MM.1S (cell line): Measurements from ENCODE around the gene SDCCAG8.

Experiments
- DNase-seq: peaks from one replicate; pipeline ENCODE4 v3.0.0-alpha.2; 2015
- H2AFZ ChIP-seq: fragments of 300-600 bp; sonication (generic); 2 replicates; pipeline ENCODE4 v1.6.0; 2016; ENCODE audit warnings: antibody characterized with exemption, low read length
- H3F3A ChIP-seq: fragments of 300-600 bp; sonication (generic); 2 replicates; pipeline ENCODE4 v1.6.1; 2016; ENCODE audit warnings: mild to moderate bottlenecking, antibody characterized with exemption, low read length, moderate library complexity, mixed read lengths; ENCODE audit not compliant: insufficient read depth
- H3K27ac ChIP-seq: fragments of 300-600 bp; sonication (generic); 2 replicates; pipeline ENCODE4 v1.5.1; 2016; ENCODE audit warnings: mild to moderate bottlenecking, low read length
- H3K27me3 ChIP-seq: fragments of 300-600 bp; sonication (generic); replicated peaks from 2 replicates; pipeline ENCODE4 v1.6.0; 2016; ENCODE audit warnings: low read length; ENCODE audit not compliant: insufficient read depth
- H3K36me3 ChIP-seq: fragments of 300-600 bp; sonication (generic); replicated peaks from 2 replicates; pipeline ENCODE4 v1.6.1; 2016; ENCODE audit warnings: mild to moderate bottlenecking, low read length, mixed read lengths; ENCODE audit not compliant: insufficient read depth
- H3K4me1 ChIP-seq: fragments of 300-600 bp; sonication (generic); 2 replicates; pipeline ENCODE4 v1.6.1; 2016; ENCODE audit warnings: low read length, mixed read lengths
- H3K4me2 ChIP-seq: fragments of 300-600 bp; sonication (generic); 2 replicates; pipeline ENCODE4 v1.6.0; 2016; ENCODE audit warnings: low read depth, low read length
- H3K4me3 ChIP-seq: fragments of 300-600 bp; sonication (generic); 2 replicates; pipeline ENCODE4 v1.5.1; 2016; ENCODE audit warnings: low read length, mixed read lengths
- H3K79me2 ChIP-seq: fragments of 300-600 bp; sonication (generic); 2 replicates; pipeline ENCODE4 v1.6.1; 2016; ENCODE audit warnings: mixed run types, low read length, mixed read lengths
- H3K9ac ChIP-seq: fragments of 300-600 bp; sonication (generic); 2 replicates; pipeline ENCODE4 v1.6.1; 2016; ENCODE audit warnings: low read length, mixed read lengths
- H3K9me2 ChIP-seq: fragments of 300-600 bp; sonication (generic); replicated peaks from 2 replicates; pipeline ENCODE4 v1.6.1; 2016; ENCODE audit warnings: mild to moderate bottlenecking, low read length, mixed read lengths; ENCODE audit not compliant: insufficient read depth
- H3K9me3 ChIP-seq: fragments of 300-600 bp; sonication (generic); replicated peaks from 2 replicates; pipeline ENCODE4 v1.6.1; 2016; ENCODE audit warnings: mild to moderate bottlenecking, low read length, mixed read lengths; ENCODE audit not compliant: insufficient read depth
- H4K20me1 ChIP-seq: fragments of 300-600 bp; sonication (generic); 2 replicates; pipeline ENCODE4 v1.6.1; 2016; ENCODE audit warnings: mild to moderate bottlenecking, low read length, moderate library complexity, mixed read lengths; ENCODE audit not compliant: insufficient read depth
- CTCF ChIP-seq: fragments of 300-600 bp; sonication (generic); IDR thresholded peaks from 2 replicates; pipeline ENCODE4 v1.5.1; 2016; ENCODE audit warnings: antibody characterized with exemption, low read length, mixed read lengths
- EZH2 ChIP-seq: fragments of 300-600 bp; sonication (generic); optimal IDR thresholded peaks from 2 replicates; pipeline ENCODE3; 2017; ENCODE audit warnings: low read depth, mild to moderate bottlenecking, antibody characterized with exemption, low read length, mixed read lengths
- EZH2phosphoT487 ChIP-seq: fragments of 300-600 bp; sonication (generic); IDR thresholded peaks from 2 replicates; pipeline ENCODE4 v1.6.1; 2018; ENCODE audit warnings: antibody characterized with exemption, low read length

SDCCAG8 gene

GRCh38 chr1:243351337-243351736 lies 95.5 kb downstream of the SDCCAG8 start:
- TF ChIP-seq CTCF (no peak), EZH2 (no peak), EZH2phosphoT487 (no peak)
- H3F3A ChIP-seq = no peaks in the 10 kb centered on the region
- no peak overlapping the region for H3K4me3 ChIP-seq
- no peak overlapping the region for H3K9ac ChIP-seq
- DNase-seq = no peak
- no peaks in the 10 kb centered on the region for H3K36me3 ChIP-seq
- H3K27ac ChIP-seq = no peak overlapping the region
- no peaks in the 10 kb centered on the region for H3K9me2 ChIP-seq
- no peaks in the 10 kb centered on the region for H3K27me3 ChIP-seq
- no peaks in the 10 kb centered on the region for H4K20me1 ChIP-seq
- H3K79me2 ChIP-seq = no peaks in the 10 kb centered on the region
- H3K4me2 ChIP-seq = no peak overlapping the region
- H3K9me3 ChIP-seq = no peaks in the 10 kb centered on the region
- no peak overlapping the region for H2AFZ ChIP-seq
- peaks cover 16% of the 10 kb centered on the region for H3K4me1 ChIP-seq

- H3K4me3 ChIP-seq = no peak overlapping the region
- TF ChIP-seq EZH2phosphoT487 (no peak), CTCF (no peak), EZH2 (no peak)
- H3F3A ChIP-seq = no peaks in the 10 kb centered on the region
- H3K9ac ChIP-seq = no peak overlapping the region
- H3K9me2 ChIP-seq = no peaks in the 10 kb centered on the region
- no peak overlapping the region for H3K27ac ChIP-seq
- H3K36me3 ChIP-seq = no peaks in the 10 kb centered on the region
- H2AFZ ChIP-seq = no peak overlapping the region
- no peaks in the 10 kb centered on the region for H3K79me2 ChIP-seq
- 0 out of 2 replicates have a peak overlapping the region, but pooled peaks have one; percentile 1 for H3K4me2 ChIP-seq
- H3K4me1 ChIP-seq = peaks cover 16% of the 10 kb centered on the region
- no peaks in the 10 kb centered on the region for H3K9me3 ChIP-seq
- peak; percentile 22 for DNase-seq
- no peaks in the 10 kb centered on the region for H4K20me1 ChIP-seq
- no peaks in the 10 kb centered on the region for H3K27me3 ChIP-seq
Measured at GRCh38 chr1:243354511-243355153, 98.8 kb downstream of the SDCCAG8 start.

GRCh38 chr1:243363832-243364231 lies 108.0 kb downstream of the SDCCAG8 start:
- Histone ChIP-seq H3K27me3 (no peaks in the 10 kb centered on the region), H3K36me3 (no peaks in the 10 kb centered on the region), H3K27ac (no peak overlapping the region), H3K4me2 (no peak overlapping the region), H3K79me2 (no peaks in the 10 kb centered on the region), H3K9ac (no peak overlapping the region), H4K20me1 (no peaks in the 10 kb centered on the region), H3K9me2 (no peaks in the 10 kb centered on the region), H3F3A (no peaks in the 10 kb centered on the region), H3K4me3 (no peak overlapping the region), H3K4me1 (no peaks in the 10 kb centered on the region), H2AFZ (no peak overlapping the region), H3K9me3 (no peaks in the 10 kb centered on the region)
- DNase-seq = no peak
- no peak for TF ChIP-seq EZH2
- TF ChIP-seq CTCF = no peak
- no peak for TF ChIP-seq EZH2phosphoT487
